Endothelial cell of umbilical vein (primary cell): ENCODE data around the gene ERBB4.

Experiments used
- CTCF ChIP-seq, 2 donors: IDR thresholded peaks; 1 replicate in 1 of 2; 2 replicates in 1 of 2; pipeline ENCODE4 v1.5.1; 2011; ENCODE audit warnings: low read length in 2 of 2, mild to moderate bottlenecking in 2 of 2, moderate library complexity in 2 of 2, control low read depth in 1 of 2, inconsistent platforms in 1 of 2, low read depth in 1 of 2; ENCODE audit not compliant: insufficient read depth in 1 of 2; ENCODE audit errors: extremely low read depth in 1 of 2
- EZH2 ChIP-seq: IDR thresholded peaks from 2 replicates; pipeline ENCODE4 v1.6.1; 2012; ENCODE audit warnings: borderline replicate concordance, low read depth, mild to moderate bottlenecking, moderate library complexity, low read length, inconsistent platforms; ENCODE audit not compliant: severe bottlenecking
- FOS ChIP-seq: IDR thresholded peaks from 2 replicates; pipeline ENCODE4 v1.6.1; 2011; ENCODE audit warnings: mild to moderate bottlenecking, low read length, moderate library complexity, borderline replicate concordance; ENCODE audit not compliant: insufficient read depth
- TF ChIP-seq, protein P1 (sequence below): IDR thresholded peaks from 2 replicates; pipeline ENCODE4 v1.6.1; 2011; ENCODE audit not compliant: insufficient read depth, insufficient read length

- TF ChIP-seq CTCF (IDR thresholded peaks at IDR 0.05; ENCODE audit: extremely low read depth in 1 of 2, insufficient read depth in 1 of 2, low read depth in 1 of 2, low read length in 2 of 2), result no peak
- TF ChIP-seq, protein P1, sequence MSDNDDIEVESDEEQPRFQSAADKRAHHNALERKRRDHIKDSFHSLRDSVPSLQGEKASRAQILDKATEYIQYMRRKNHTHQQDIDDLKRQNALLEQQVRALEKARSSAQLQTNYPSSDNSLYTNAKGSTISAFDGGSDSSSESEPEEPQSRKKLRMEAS, result no peak
- TF ChIP-seq FOS, result no peak
- no peak for TF ChIP-seq EZH2
These were observed 472.1 kb downstream of the ERBB4 start for GRCh38 chr2:212066546-212066945.
